Measurements from ENCODE around the gene GNAZ. TPM values are rescaled to one million over a fixed set of nuclear protein-coding genes. Genes with fewer than 3 reads are reported as not detected.

Gene GNAZ
- total and polyA plus RNA-seq, 3 donors from 2014 or later = 13.7 to 20.2 (median 15.1) TPM

GRCh38 chr22:23061471-23062280, 8.6 kb upstream of the GNAZ start:
- WGBS, 2 donors = 94 to 98% methylated on average over 12 to 16 of the region's 16 CpGs
- Histone ChIP-seq H3K9me3 (no peaks in the 10 kb centered on the region), H3K27ac (no peak overlapping the region), H3K36me3 (ENCODE audit: low read depth, missing control alignments) (no peaks in the 10 kb centered on the region), H3K4me1 (no peaks in the 10 kb centered on the region), H3K4me3 (no peak overlapping the region), H3K27me3 (no peaks in the 10 kb centered on the region)
- no peak for TF ChIP-seq CTCF (IDR thresholded peaks at IDR 0.05)
- TF ChIP-seq POLR2A (IDR thresholded peaks at IDR 0.05) = no peak
- intact Hi-C loops (cut with DNase I; ENCODE audit: low total_unique reads) = no loop called here
- DNase-seq = peak; percentile 8

- Histone ChIP-seq H3K9me3 (no peaks in the 10 kb centered on the region), H3K36me3 (ENCODE audit: low read depth, missing control alignments) (no peaks in the 10 kb centered on the region), H3K27me3 (no peaks in the 10 kb centered on the region), H3K4me3 (no peak overlapping the region), H3K4me1 (no peaks in the 10 kb centered on the region), H3K27ac (no peak overlapping the region)
- 92 to 93% methylated on average over 10 to 12 of the region's 12 CpGs for WGBS, 2 donors
- intact Hi-C loops (cut with DNase I; ENCODE audit: low total_unique reads) = no loop called here
- DNase-seq = peak; percentile 9
- TF ChIP-seq POLR2A (IDR thresholded peaks at IDR 0.05) = no peak
These were observed 7.4 kb upstream of the GNAZ start for GRCh38 chr22:23062616-23063538.

GRCh38 chr22:23063539-23064380, 6.6 kb upstream of the GNAZ start:
- no peak overlapping the region for H3K4me3 ChIP-seq
- TF ChIP-seq CTCF (IDR thresholded peaks at IDR 0.05) (no peak), POLR2A (IDR thresholded peaks at IDR 0.05) (no peak)
- intact Hi-C loops (cut with DNase I; ENCODE audit: low total_unique reads) = no loop called here
- WGBS, 2 donors = 92 to 97% methylated on average over 4 to 16 of the region's 16 CpGs
- no peaks in the 10 kb centered on the region for H3K36me3 ChIP-seq (ENCODE audit: low read depth, missing control alignments)
- no peaks in the 10 kb centered on the region for H3K27me3 ChIP-seq
- no peaks in the 10 kb centered on the region for H3K9me3 ChIP-seq
- peak; percentile 10 for DNase-seq
- H3K27ac ChIP-seq = no peak overlapping the region
- no peaks in the 10 kb centered on the region for H3K4me1 ChIP-seq

- WGBS, 2 donors = 89 to 94% methylated on average over 8 to 11 of the region's 11 CpGs
These were observed 5.8 kb upstream of the GNAZ start for GRCh38 chr22:23064381-23065068.

More at GRCh38 chr22:23064381-23065068, 5.8 kb upstream of the GNAZ start:
- Histone ChIP-seq H3K4me1 (peaks cover 2% of the 10 kb centered on the region), H3K27me3 (no peaks in the 10 kb centered on the region), H3K27ac (no peak overlapping the region), H3K9me3 (no peaks in the 10 kb centered on the region), H3K4me3 (no peak overlapping the region), H3K36me3 (ENCODE audit: low read depth, missing control alignments) (no peaks in the 10 kb centered on the region)
- TF ChIP-seq POLR2A (IDR thresholded peaks at IDR 0.05) (no peak), CTCF (IDR thresholded peaks at IDR 0.05) (no peak)
- DNase-seq = peak; percentile 3
- intact Hi-C loops (cut with DNase I; ENCODE audit: low total_unique reads) = no loop called here

Measured in testis (tissue), 3 donors.